Measurements from ENCODE around the gene CCR5.

- TF ChIP-seq CTCF (conservative IDR thresholded peaks at IDR 0.05 in 1 of 2, IDR thresholded peaks at IDR 0.05 in 1 of 2; ENCODE audit: extremely low read depth in 1 of 2, insufficient read depth in 1 of 2, low read depth in 1 of 2, low read length in 2 of 2) = no peak
- no peak for TF ChIP-seq EZH2 (IDR thresholded peaks at IDR 0.05; ENCODE audit: borderline replicate concordance, low read length)
Measured at GRCh38 chr3:46349484-46350261, 21.1 kb upstream of the CCR5 start.

Measured in mammary epithelial cell (primary cell).